GM19025 (cell line): ENCODE results near the gene ALPG.
"Not testable (repeated sequence)": the region's sequence is repeated elsewhere in the genome, so short reads cannot be mapped to it uniquely, and the experiment has no call there.

ENCODE experiments used
- ATAC-seq: cut with Tn5 transposase; IDR thresholded peaks from one replicate; pipeline ENCODE4 v1.9.1; 2021; ENCODE audit warnings: mild to moderate bottlenecking, low read depth, moderate library complexity; ENCODE audit not compliant: unreplicated experiment

Gene ALPG

DNA sequence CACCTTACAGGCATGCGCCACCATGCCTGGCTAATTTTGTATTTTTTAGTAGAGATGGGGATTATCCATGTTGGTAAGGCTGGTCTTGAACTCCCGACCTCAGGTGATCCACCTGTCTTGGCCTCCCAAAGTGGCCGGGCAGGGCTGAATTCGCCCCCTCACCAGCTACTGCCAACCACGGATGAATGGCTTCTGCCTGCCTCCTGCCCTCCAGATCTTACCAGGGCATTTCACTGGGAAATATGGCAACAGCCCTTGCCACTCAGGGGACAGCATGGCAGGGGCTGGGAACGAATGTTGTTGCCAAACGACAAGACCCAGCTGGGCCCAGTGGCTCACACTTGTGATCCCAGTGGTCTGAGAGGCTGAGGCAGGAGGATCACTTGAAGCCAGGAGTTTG, 29.9 kb upstream of the ALPG start:
- no peak for ATAC-seq

DNA sequence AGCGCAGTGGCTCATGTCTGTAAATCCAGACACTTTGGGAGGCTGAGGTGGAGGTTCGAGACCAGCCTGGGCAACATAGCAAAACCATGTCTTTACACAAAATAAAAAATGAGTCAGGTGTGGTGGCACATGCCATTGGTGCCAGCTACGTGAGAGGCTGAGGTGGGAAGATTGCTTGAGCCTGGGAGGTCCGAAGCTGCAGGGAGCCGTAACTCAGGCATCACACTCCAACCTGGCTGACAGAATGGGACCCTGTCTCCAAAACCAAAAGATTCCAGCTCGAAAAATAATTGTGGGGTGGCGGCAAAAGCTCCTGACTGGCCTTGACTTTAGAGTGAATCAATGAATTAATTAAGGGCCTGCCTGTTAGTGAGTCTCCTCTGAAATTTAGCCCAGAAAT, 29.3 kb upstream of the ALPG start:
- ATAC-seq: no peak

GRCh38 chr2:232377841-232378734, 28.6 kb upstream of the ALPG start:
- ATAC-seq: no peak

DNA sequence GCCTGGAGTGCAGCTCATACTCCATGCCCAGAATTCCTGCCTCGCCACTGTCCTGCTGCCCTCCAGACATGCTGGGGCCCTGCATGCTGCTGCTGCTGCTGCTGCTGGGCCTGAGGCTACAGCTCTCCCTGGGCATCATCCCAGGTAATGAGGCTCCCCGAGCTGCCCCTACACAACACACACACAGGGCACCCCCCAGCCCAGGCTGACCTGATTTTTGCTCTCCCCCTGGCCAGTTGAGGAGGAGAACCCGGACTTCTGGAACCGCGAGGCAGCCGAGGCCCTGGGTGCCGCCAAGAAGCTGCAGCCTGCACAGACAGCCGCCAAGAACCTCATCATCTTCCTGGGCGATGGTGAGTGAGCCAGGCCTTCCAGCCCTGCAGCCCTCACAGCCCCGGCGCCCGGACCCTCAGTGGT, 27.9 kb upstream of the ALPG start, which contains the start of gene ALPP:
TSS of gene ALPP (plus strand) at position 17 of the 417 bp plus-strand sequence. CDS start at position 69, 52 bp downstream.
- ATAC-seq: not testable (repeated sequence)

- not testable (repeated sequence) for ATAC-seq
Observed at GRCh38 chr2:232379610-232380590, 26.7 kb upstream of the ALPG start.

- not testable (repeated sequence) for ATAC-seq
Observed at GRCh38 chr2:232381204-232382031, 25.2 kb upstream of the ALPG start.

DNA sequence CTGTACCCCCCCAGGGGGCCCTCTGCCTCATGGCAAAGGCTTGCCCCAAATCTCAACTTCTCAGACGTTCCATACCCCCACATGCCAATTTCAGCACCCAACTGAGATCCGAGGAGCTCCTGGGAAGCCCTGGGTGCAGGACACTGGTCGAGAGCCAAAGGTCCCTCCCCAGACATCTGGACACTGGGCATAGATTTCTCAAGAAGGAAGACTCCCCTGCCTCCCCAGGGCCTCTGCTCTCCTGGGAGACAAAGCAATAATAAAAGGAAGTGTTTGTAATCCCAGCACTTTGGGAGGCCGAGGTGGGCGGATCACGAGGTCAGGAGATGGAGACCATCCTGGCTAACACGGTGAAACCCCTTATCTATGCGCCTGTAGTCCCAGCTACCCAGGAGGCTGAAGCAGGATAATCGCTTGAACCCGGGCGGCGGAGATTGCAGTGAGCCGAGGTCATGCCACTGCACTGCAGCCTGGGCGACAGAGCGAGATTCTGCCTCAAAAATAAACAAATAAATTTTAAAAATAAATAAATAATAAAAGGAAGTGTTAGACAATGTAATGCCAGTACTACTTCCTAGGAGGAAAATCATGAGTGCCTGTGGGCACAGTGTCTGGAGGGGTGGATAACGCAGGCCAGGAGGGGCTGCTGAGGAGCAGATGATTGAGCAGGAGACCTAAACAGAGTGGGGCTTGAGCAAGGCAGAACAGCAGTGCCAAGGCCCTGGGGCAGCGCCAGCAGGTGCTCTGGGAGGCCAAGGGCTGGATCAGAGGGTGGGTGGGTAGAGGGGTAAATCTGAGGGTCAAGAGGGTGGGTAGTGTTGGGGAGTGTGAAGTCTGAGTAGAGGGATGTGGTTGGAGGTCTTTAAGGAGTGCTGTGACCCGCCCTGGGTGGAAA, 24.1 kb upstream of the ALPG start:
- ATAC-seq: no peak

DNA sequence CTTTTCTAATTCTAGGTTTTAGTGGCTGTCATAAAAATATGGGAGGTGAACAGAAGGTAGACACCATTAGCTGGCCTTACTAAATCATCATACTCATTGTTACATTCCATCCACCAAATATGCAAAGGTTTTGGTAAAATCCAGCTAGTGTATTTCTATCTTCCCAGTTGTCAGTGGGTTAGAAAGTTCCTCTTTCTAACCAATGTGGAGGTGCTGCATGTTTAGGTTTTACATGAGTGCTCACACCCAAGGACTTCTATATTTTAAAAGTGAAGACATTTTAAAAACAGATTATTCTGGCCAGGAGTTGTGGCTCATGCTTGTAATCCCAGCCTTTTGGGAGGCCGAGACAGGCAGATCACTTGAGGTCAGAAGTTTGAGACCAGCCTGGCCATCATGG, 22.2 kb upstream of the ALPG start:
- no peak for ATAC-seq

DNA sequence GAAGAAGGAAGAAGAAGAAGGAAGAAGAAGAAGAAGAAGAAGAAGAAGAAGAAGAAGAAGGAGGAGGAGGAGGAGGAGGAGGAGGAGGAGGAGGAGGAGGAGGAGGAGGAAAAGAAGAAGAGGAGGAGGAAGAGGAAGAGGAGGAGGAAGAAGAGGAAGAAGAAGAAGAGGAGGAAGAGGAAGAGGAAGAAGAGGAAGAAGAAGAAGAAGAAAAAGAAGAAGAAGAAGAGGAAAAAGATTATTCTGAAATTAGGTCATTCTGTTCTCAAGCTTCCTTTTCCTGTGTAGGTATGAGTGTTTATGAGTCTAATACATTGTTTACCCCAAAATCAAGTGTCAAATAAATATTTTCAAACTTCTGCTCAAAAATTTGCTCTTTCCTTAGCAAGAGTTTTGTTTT, 21.6 kb upstream of the ALPG start:
- not testable (repeated sequence) for ATAC-seq

GRCh38 chr2:232385660-232386489, 20.8 kb upstream of the ALPG start:
- ATAC-seq: no peak

DNA sequence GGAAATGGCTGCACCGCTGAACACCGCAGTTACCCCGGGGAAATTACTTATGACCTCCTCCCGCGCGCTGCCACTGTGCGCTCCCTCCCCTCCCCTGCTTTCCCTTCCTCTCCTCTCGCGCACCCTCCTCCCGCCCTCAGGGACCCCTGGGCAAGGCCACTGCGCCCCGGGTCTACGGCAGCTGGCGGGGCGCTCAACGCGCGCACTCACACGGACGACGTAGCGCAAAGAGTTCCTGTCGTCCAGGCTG, 20.2 kb upstream of the ALPG start:
- ATAC-seq: no peak

DNA sequence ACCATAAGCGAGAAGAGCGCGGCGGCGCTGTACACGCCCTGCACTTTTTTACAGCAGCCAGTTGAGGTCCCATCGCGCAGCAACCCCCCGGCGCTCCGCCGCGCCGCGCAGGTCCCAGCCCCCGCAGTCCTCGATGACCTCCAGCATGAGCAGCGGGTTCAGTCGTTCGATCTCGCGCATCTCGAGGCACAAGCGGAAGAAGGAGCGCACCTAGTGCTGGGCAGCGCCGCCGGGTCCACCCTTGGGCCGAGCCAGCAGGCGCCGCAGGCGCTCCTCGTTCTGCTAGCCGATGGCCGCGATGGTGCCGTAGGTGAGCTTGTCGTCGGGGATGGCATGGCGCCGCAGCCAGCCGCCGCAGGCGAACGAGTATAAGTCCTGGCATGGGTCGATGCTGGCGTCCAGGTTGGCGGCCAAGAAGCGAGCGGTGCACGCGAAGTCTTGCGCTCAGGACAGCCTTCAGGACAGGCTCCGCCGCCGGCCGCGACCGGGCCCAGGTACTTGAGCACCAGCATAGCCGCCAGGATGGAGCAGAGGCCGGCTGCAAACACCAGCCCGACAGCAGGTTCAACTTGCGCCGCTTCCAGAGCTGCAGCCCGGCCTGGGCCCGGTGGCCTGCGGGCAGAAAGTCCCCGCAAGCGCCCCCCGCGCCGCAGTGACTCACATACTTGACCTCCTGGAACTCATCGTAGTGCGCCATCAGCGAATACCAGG, 19.7 kb upstream of the ALPG start:
- ATAC-seq: no peak

- ATAC-seq: no peak
Observed at GRCh38 chr2:232387451-232388171, 19.0 kb upstream of the ALPG start.

DNA sequence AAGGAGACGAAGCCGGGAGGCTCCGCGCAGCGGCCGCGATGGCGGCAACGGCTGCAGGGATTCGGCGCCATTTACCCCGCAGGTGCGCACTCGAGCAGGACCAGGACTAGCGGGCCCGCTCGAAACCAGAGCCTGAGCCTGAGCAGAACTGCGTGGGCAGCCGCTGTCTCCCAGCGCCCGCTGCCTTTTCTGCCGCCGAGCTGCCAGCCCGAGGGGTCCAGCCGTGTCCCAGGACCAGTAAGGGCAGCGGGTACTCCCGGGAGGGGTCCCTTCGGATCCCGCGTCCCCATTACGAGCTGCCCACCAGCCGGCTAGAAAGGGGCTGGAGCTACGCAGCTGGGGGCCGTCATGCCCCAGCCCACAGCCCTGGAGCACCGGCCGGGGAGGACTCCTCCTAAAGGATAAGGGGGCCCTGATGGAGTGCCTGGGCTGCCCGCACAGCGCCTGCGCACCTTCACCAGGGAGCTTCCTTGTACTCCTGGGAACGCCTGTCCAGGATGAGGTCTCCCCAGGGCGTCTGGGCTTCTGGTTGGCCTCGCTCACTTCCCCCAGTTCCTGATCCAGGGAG, 18.2 kb upstream of the ALPG start:
- no peak for ATAC-seq

DNA sequence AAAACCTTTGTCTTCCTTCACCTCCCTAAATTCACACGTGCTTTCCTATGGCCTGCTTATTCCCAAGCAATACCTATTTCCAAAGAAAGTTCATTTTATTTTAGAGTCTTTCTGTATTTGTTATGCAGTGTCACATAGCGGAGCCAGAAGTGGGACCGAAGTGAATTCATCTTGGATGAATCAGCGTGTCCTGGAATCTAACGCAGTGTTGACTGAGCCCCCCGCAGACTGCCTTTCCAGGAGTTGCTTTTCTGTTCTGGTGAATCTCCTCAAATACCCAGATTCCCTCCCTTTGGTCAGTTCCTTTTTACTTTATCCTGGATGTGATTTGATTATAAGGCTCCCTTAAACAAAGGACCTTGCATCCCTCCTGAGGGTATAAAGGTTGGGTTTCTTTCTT, 17.3 kb upstream of the ALPG start:
- ATAC-seq: no peak

DNA sequence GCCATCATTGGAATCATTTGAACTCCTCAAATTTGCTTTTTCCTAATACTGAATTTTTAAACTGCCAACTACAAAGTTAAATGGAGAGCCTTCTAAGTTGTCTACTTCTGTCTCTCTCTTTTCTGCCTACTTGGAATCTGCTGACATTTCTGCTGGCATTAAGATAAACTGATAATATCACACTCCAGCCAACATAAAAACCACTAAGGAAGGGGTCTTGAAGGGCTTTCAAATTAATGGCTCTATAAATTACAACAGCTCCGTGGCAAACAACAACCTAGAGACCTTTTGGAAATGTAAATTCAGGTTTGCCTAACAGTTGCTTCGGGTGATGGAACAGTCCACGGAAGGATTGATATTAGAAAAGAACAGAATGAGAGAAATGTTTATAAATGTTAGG, 16.0 kb upstream of the ALPG start:
- ATAC-seq: no peak

GRCh38 chr2:232393556-232393955, 13.1 kb upstream of the ALPG start:
- no peak for ATAC-seq
